Measurements from ENCODE around the gene JUN. TPM values are rescaled to one million over a fixed set of nuclear protein-coding genes. Genes with fewer than 3 reads are reported as not detected.

The JUN gene
- total RNA-seq, 1 experiment from 2014 or later, result 14.2 TPM

DNA sequence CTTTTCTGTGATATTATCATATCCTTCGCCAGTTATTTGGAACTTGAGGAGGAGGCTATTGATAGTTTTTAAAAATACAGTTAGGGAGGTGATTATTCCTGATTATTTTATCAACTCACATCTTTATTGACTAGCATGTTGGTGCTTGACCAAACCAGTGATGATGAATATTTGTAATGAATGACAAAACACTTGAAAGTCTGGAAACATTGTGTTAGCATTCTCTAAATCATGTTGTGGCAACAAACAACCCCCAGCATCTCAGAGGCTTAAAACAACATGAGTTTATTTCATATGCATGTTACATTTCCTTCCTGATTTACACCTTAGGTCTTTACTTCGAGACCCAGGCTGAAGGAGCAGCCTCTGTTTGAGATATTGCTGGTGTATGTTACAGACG is 10.7 kb upstream of the JUN start:
- Histone ChIP-seq H4K91ac (ENCODE audit: insufficient read length, low read depth, low read length) (no peak overlapping the region), H3K9me3 (ENCODE audit: control insufficient read depth, low read depth, low read length) (no peaks in the 10 kb centered on the region), H3K79me1 (ENCODE audit: insufficient read depth, low read depth, low read length, poor library complexity, severe bottlenecking) (no peaks in the 10 kb centered on the region), H3K79me2 (ENCODE audit: insufficient read depth, low read length) (no peaks in the 10 kb centered on the region), H2BK20ac (ENCODE audit: low read depth, low read length, poor library complexity, severe bottlenecking) (no peak overlapping the region), H3K23me2 (ENCODE audit: insufficient read length, low read depth, low read length, poor library complexity, severe bottlenecking) (no peaks in the 10 kb centered on the region), H3K18ac (ENCODE audit: insufficient read length, low read depth, low read length) (no peak overlapping the region), H2BK15ac (ENCODE audit: low read depth, low read length) (no peak overlapping the region), H3K27ac (ENCODE audit: insufficient read length, low read depth, low read length) (no peak overlapping the region), H3K56ac (ENCODE audit: insufficient read length, low read depth, low read length) (no peak overlapping the region), H2AFZ (ENCODE audit: low read length) (no peak overlapping the region), H3K4me1 (ENCODE audit: insufficient read depth, low read length) (peaks cover 3% of the 10 kb centered on the region; the same call in 1 of the 2 replicates), H2BK5ac (ENCODE audit: insufficient read length, low read length) (no peak overlapping the region), H3K4me2 (ENCODE audit: insufficient read depth, insufficient read length, low read length) (no peak overlapping the region), H4K5ac (ENCODE audit: insufficient read length, low read depth, low read length) (no peak overlapping the region), H3K23ac (ENCODE audit: insufficient read length, low read depth, low read length) (no peak overlapping the region), H2BK12ac (ENCODE audit: insufficient read length, low read depth, low read length) (no peak overlapping the region), H3T11ph (ENCODE audit: low read length) (no peak overlapping the region), H2BK120ac (ENCODE audit: low read depth, low read length, poor library complexity, severe bottlenecking) (no peak overlapping the region), H3K4ac (ENCODE audit: low read depth, low read length) (no peak overlapping the region), H3K14ac (ENCODE audit: insufficient read depth, low read length) (no peak overlapping the region), H4K8ac (replicated peaks; ENCODE audit: insufficient read length, low read depth, low read length) (no peak overlapping the region), H4K20me1 (ENCODE audit: control insufficient read depth, insufficient read depth, insufficient read length) (no peaks in the 10 kb centered on the region), H3K9ac (ENCODE audit: extremely low read depth, insufficient read length, low read length) (no peak overlapping the region), H3K27me3 (ENCODE audit: insufficient read depth, low read length) (no peaks in the 10 kb centered on the region), H2AK5ac (ENCODE audit: insufficient read length, low read length) (no peak overlapping the region)
- no peaks in the 10 kb centered on the region; a peak in 1 of 5 replicates for H3K9me3 Mint-ChIP-seq
- WGBS (ENCODE audit: extremely low coverage, insufficient read length, low lambda C conversion rate), result no CpG with 5 or more reads among the region's 3 CpGs
- H3K27ac Mint-ChIP-seq, result no peak overlapping the region
- DNase-seq, result no peak
- no peaks in the 10 kb centered on the region for H3K36me3 Mint-ChIP-seq (ENCODE audit: insufficient read depth in 1 of 3, low read depth in 3 of 3)
- no peak overlapping the region for H3K4me3 Mint-ChIP-seq
- no peak for TF ChIP-seq CTCF (conservative IDR thresholded peaks at IDR 0.05)
- peaks cover 12 to 19% of the 10 kb centered on the region in 2 experiments for H3K4me1 Mint-ChIP-seq
- H3K27me3 Mint-ChIP-seq (ENCODE audit: low read depth), result peaks cover under 1% of the 10 kb centered on the region; the same call in 1 of the 2 replicates

All from H9 (cell line).